Omental fat pad (tissue), 4 donors: Measurements from ENCODE around the gene MORN5. TPM values are rescaled to one million over a fixed set of nuclear protein-coding genes. Genes with fewer than 3 reads are reported as not detected.

ENCODE experiments used
- ATAC-seq: fragments of 150-250 bp; one replicate; pipeline ENCODE4 v1.9.1; 2016; ENCODE audit warnings: mild to moderate bottlenecking, moderate library complexity; ENCODE audit not compliant: low FRiP score
- DNase-seq: peaks from one replicate; pipeline ENCODE4 v3.0.0-alpha.2; 2019; ENCODE audit warnings: low spot score
- total RNA-seq, 4 donors: library from RNA; depleted of rRNA; stranded (reverse); fragments of >200 nt; gene quantifications; one replicate each; pipeline ENCODE4 v1.1.0, GENCODE V29; 2016
- TF ChIP-seq, protein P1 (sequence below), 3 donors: fragments of 450-650 bp; IDR thresholded peaks; one replicate each; pipeline ENCODE4 v1.5.1; 2016 to 2017; ENCODE audit warnings: antibody characterized with exemption in 3 of 3, mild to moderate bottlenecking in 3 of 3, moderate library complexity in 2 of 3

Gene MORN5
- total RNA-seq, 4 donors from 2014 or later = not detected

DNA sequence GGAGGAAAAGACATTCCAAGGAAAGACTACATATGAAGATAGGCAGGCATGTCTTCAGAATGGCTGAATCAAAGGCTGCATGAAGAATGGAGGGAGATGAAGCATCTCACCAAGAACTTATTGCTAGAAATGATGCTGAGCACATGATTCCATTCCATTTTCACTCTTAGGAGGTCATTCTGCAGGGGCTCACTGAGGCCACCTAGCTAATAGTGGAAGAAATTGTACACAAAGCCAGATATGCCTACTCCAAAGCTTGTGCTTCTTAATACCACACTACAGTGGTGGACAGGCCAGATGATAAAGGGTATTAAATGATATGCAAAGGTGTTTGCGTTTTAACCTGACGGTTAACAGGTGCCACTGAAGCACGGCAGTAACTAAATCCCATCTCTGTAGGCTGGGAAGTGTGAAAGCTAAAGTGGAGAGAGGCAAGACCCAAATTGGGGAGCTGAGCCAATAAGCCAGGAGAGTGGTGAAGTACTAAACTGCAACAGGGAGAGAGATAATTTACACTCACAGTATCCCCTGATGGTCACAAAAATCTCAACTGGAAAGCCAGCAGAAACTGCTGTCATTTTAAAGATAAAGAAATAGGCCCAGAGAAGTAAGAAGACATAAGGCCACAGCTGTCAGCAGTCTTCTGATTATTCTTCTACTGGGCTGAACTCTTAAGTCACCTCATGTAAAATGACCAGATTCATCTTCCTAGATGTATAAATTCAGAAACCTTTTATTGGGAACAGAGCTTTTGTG lies 14.7 kb upstream of the MORN5 start:
- no peak for ATAC-seq
- DNase-seq = no peak
- TF ChIP-seq, protein P1, sequence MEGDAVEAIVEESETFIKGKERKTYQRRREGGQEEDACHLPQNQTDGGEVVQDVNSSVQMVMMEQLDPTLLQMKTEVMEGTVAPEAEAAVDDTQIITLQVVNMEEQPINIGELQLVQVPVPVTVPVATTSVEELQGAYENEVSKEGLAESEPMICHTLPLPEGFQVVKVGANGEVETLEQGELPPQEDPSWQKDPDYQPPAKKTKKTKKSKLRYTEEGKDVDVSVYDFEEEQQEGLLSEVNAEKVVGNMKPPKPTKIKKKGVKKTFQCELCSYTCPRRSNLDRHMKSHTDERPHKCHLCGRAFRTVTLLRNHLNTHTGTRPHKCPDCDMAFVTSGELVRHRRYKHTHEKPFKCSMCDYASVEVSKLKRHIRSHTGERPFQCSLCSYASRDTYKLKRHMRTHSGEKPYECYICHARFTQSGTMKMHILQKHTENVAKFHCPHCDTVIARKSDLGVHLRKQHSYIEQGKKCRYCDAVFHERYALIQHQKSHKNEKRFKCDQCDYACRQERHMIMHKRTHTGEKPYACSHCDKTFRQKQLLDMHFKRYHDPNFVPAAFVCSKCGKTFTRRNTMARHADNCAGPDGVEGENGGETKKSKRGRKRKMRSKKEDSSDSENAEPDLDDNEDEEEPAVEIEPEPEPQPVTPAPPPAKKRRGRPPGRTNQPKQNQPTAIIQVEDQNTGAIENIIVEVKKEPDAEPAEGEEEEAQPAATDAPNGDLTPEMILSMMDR (IDR thresholded peaks at IDR 0.05) = no peak

DNA sequence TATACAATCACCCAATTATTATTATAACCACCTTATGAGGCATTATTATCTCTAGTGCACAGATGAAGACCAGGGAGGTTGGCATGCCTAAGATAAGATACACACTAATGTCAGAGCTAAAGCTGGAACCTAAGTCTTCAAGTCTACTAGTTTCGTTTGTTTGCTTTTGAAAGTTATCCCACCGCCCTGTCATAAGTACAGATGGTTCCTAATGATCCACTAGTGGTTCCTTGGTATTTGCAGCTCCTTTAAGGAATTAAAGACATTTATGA lies 14.2 kb upstream of the MORN5 start:
- ATAC-seq = no peak
- TF ChIP-seq, protein P1 (IDR thresholded peaks at IDR 0.05) = no peak
- no peak for DNase-seq

DNA sequence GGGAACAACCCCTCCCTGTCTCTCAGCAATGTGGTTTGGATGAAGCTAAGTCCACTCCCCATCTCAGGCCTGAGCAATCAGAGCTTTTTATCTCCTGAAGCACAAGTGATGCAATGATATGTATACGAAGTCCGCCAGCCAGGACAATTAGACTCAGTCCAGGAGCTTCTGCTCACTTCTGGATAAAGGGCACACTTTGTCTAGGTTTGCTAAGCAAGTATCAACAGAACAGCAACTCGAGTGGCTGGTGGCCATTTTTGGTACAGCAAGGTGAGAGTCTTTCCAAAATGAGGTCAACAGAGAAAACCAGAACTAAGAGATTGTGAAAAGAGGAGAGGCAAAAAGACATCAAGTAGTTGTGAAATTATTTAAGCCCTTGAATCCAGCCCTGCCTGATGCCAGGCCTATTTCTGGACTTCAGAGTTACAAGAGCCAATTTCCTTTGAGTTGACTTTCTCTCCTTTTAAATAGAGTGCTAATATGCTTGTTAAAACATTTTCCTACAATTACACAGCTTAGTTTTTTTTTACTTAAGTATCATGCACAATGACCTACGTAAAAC lies 8.4 kb upstream of the MORN5 start:
- TF ChIP-seq, protein P1 (IDR thresholded peaks at IDR 0.05) = no peak
- DNase-seq (no peak), ATAC-seq (no peak)

DNA sequence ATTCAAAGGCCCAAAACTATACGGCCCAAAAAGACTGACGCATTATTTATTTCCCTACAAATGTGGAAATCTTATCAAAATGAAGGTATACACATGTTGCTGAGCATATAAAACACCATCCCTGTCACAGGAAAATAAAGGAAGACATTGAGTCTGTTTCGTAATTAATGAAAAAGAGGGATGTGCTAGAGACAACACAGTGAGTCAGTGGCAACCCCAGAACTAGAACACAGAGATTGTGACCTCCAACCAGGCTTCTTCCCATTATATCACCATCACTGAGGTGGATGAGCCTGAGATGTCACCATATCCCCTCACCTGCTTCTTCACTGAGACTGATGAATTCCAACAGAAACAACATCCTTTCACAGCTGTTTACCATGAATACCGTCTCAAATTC lies 3.9 kb upstream of the MORN5 start:
- TF ChIP-seq, protein P1 (IDR thresholded peaks at IDR 0.05) = no peak

DNA sequence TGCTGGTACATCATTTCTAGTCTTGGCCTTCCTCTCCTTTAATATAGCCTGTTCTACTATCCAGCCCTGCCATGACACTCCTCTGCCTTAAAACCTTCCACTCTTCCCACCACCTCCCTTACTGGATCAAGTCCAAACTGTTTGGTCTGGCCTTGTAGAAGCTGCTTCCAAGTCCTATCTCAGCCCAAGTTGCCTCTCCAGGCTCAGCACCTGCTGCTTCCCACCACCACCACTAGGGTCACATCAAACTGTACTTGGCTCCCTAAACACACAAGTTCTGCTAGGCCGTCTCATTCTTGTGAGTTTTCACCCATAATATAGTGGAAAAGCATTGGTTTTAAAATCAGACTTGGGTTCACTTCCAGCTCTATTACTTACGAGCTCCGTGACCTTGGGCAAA lies 1.5 kb upstream of the MORN5 start:
- TF ChIP-seq, protein P1 (IDR thresholded peaks at IDR 0.05) = no peak
- DNase-seq (no peak), ATAC-seq (no peak)

More for the DNA sequence above, 3.9 kb upstream of the MORN5 start:
- DNase-seq (no peak), ATAC-seq (no peak)

DNA sequence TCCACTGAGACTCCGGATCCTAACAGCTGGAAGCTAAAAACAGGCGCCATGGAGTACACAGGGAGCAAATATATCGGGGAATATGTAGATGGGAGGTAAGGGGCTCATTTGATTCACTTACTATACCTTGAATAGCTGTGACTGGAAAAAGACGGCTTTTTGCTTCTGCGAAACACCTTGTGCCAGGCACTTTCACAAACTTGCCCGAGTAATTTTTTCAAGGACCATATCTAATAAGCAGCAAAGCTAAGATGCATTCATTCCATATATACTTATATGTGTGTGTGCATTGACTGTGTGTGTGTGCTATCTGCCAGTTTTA lies 178 bp downstream of the MORN5 start:
- DNase-seq (no peak), ATAC-seq (no peak)
- TF ChIP-seq, protein P1 (IDR thresholded peaks at IDR 0.05) = no peak

DNA sequence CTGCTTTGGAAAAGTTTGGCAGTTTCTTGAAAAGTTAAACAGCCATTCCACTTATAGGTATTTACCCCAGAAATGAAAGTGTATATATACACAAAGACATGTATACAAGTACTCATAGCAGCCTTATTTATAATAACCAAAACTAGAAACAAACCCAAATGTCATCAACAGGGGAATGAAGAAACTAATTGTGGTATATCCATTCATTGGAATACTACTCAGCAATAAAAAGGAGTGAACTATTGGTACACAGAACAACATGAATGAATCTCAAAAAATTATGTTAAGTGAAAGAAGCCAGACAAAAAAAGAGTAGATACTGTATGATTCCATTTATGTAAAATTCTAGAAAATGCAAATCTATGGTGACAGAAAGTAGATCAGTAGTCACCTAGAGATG lies 2.7 kb downstream of the MORN5 start:
- DNase-seq (no peak), ATAC-seq (no peak)
- TF ChIP-seq, protein P1 (IDR thresholded peaks at IDR 0.05) = no peak
